OCI-LY7 (cell line): ENCODE results near the gene NFATC2. TPM values are rescaled to one million over a fixed set of nuclear protein-coding genes. Genes with fewer than 3 reads are reported as not detected.

ENCODE experiments used
- BruUV-seq: library from RNA; stranded (reverse); fragments of 400-500 nt; replicated peaks from 2 replicates; lab custom pipeline; 2021; lab: Mats Ljungman, UMichigan
- CTCF ChIA-PET: fragments of 300-600 bp; sonication (Branson Sonifier 250); formaldehyde crosslinking; loops from one replicate; lab custom pipeline; 2022; ENCODE audit warnings: antibody characterized with exemption; ENCODE audit not compliant: unreplicated experiment; lab: Charles Lee
- POLR2A ChIA-PET: fragments of 300-600 bp; sonication (Branson Sonifier 250); formaldehyde crosslinking; loops from one replicate; lab custom pipeline; 2022; ENCODE audit warnings: antibody characterized with exemption; lab: Charles Lee
- DNase-seq: peaks from one replicate; pipeline ENCODE4 v3.0.0-alpha.2; 2015; ENCODE audit warnings: low spot score
- H2AFZ ChIP-seq: fragments of 200-600 bp; sonication (generic), shearing (Covaris generic); 2 replicates; pipeline ENCODE4 v1.6.1; 2014; ENCODE audit warnings: mild to moderate bottlenecking, antibody characterized with exemption, low read length, moderate library complexity
- H3K27ac ChIP-seq: fragments of 200-600 bp; sonication (generic); 2 replicates; pipeline ENCODE4 v1.5.1; 2014; ENCODE audit warnings: mixed run types, low read depth, mild to moderate bottlenecking, moderate library complexity, low read length, inconsistent platforms; ENCODE audit not compliant: poor library complexity, severe bottlenecking
- H3K36me3 ChIP-seq: fragments of 200-600 bp; sonication (generic); 2 replicates; pipeline ENCODE4 v1.6.1; 2014; ENCODE audit warnings: mild to moderate bottlenecking, antibody characterized with exemption, low read length, moderate library complexity, mixed read lengths; ENCODE audit not compliant: insufficient read depth
- H3K4me1 ChIP-seq: fragments of 200-600 bp; sonication (generic); 2 replicates; pipeline ENCODE4 v1.5.1; 2014; ENCODE audit warnings: mild to moderate bottlenecking, low read length; ENCODE audit not compliant: insufficient read depth, poor library complexity, severe bottlenecking
- H3K4me2 ChIP-seq: fragments of 200-600 bp; sonication (generic); 2 replicates; pipeline ENCODE4 v1.6.1; 2014; ENCODE audit warnings: mild to moderate bottlenecking, low read length
- H3K4me3 ChIP-seq: fragments of 200-600 bp; sonication (generic); 2 replicates; pipeline ENCODE4 v1.5.1; 2014; ENCODE audit warnings: mild to moderate bottlenecking, low read depth, low read length; ENCODE audit not compliant: poor library complexity, severe bottlenecking
- H3K79me2 ChIP-seq: fragments of 200-600 bp; sonication (generic); 2 replicates; pipeline ENCODE4 v1.6.1; 2016; ENCODE audit warnings: low read depth, mild to moderate bottlenecking, low read length, moderate library complexity, mixed read lengths; ENCODE audit not compliant: insufficient read depth
- H3K9me2 ChIP-seq: fragments of 200-600 bp; sonication (generic); 2 replicates; pipeline ENCODE4 v1.6.1; 2016; ENCODE audit warnings: mild to moderate bottlenecking, low read length, mixed read lengths; ENCODE audit not compliant: insufficient read depth
- H3K9me3 ChIP-seq: fragments of 200-600 bp; sonication (generic); 2 replicates; pipeline ENCODE4 v1.6.1; 2014; ENCODE audit warnings: mild to moderate bottlenecking, mixed run types, low read length, mixed read lengths
- H4K20me1 ChIP-seq: fragments of 200-600 bp; sonication (generic); 2 replicates; pipeline ENCODE4 v1.6.1; 2014; ENCODE audit warnings: mild to moderate bottlenecking, antibody characterized with exemption, low read length, moderate library complexity, mixed read lengths; ENCODE audit not compliant: insufficient read depth
- EZH2phosphoT487 ChIP-seq: fragments of 200-600 bp; sonication (generic); IDR thresholded peaks from 2 replicates; pipeline ENCODE4 v1.6.1; 2018; ENCODE audit warnings: low read depth, borderline replicate concordance, mild to moderate bottlenecking, mixed run types, antibody characterized with exemption, low read length, moderate library complexity, mixed read lengths
- intact Hi-C: fragments of 100-400 bp; cut with micrococcal nuclease; formaldehyde crosslinking; loops from one replicate; pipeline ENCODE4 v1.10.0; 2022; ENCODE audit not compliant: unreplicated experiment
- total RNA-seq, 2 experiments: library from RNA; depleted of rRNA in 1 of 2; stranded (reverse); fragments of >200 nt in 1 of 2; shearing (Covaris generic) in 1 of 2; gene quantifications; 2 replicates each; pipeline ENCODE4 v1.2.3, GENCODE V29; 2014 to 2022
- TF ChIP-seq, protein P1 (sequence below): fragments of 200-600 bp; sonication (generic); conservative IDR thresholded peaks from 2 replicates; pipeline ENCODE4 v1.5.1; 2014; ENCODE audit warnings: mild to moderate bottlenecking, antibody characterized with exemption, low read length, moderate library complexity, mixed read lengths

NFATC2 gene
- total RNA-seq, 2 experiments from 2014 or later = 12.5 to 43.8 TPM

DNA sequence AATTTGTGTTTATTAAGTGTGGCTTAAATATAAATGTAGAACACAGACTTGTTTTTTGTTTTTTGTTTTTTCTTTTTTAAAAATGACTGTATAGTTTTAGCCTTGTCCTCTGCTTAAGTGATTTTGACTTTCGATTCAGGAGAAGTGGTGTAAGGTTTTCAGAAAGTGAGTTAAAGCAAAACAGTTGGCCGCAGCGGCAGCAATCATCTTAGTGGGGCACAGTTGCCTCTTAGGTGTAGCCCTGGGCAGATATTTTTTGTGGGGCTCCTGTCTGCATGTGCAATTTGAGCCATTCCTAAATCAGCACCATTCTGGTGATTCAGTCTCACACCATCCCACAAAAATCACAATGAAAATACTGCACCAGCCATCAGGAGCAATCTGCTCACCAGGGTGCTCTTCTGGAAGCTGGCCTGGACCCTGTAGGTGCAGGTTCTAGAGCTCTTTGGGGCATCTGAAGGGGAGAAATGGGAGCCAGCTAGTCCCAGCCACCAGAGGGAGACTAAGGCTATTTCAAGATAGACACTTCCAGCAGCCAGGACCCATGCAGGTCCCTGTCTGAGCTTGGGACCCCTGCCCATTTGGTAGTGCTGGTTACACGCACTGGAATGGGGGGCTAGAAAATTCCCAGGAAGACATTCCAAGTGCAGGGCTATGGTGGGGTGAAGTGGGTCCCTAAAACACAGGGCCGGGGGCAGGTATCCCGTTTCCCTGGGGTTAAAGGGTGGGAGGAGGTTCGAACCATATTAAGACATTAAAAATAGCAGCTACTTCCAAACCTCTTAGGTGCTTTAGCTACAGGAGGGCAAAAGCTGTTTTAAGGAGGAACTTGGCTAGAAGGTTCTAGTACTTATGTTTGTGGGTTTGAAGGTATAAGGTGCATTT, 156.6 kb downstream of the NFATC2 start:
- H3K79me2 ChIP-seq = peaks cover 27% of the 10 kb centered on the region; the same call in 1 of the 2 replicates
- BruUV-seq = no TSS peak
- no peak overlapping the region; the same call in 1 of the 2 replicates for H2AFZ ChIP-seq
- intact Hi-C loops = loop anchor here (1.0 kb wide), 1 partner anchor 155 kb away; no protein-coding TSS in a partner anchor
- CTCF ChIA-PET = interaction anchor here (0.9 to 2.3 kb wide), 3 partner anchors 19 to 209 kb away, joined by 4 to 11 read pairs (median 6); no protein-coding TSS in a partner anchor
- peak overlapping the region; percentile 6 for H3K4me3 ChIP-seq
- no peaks in the 10 kb centered on the region for H3K9me2 ChIP-seq
- no peak for TF ChIP-seq EZH2phosphoT487
- TF ChIP-seq, protein P1, sequence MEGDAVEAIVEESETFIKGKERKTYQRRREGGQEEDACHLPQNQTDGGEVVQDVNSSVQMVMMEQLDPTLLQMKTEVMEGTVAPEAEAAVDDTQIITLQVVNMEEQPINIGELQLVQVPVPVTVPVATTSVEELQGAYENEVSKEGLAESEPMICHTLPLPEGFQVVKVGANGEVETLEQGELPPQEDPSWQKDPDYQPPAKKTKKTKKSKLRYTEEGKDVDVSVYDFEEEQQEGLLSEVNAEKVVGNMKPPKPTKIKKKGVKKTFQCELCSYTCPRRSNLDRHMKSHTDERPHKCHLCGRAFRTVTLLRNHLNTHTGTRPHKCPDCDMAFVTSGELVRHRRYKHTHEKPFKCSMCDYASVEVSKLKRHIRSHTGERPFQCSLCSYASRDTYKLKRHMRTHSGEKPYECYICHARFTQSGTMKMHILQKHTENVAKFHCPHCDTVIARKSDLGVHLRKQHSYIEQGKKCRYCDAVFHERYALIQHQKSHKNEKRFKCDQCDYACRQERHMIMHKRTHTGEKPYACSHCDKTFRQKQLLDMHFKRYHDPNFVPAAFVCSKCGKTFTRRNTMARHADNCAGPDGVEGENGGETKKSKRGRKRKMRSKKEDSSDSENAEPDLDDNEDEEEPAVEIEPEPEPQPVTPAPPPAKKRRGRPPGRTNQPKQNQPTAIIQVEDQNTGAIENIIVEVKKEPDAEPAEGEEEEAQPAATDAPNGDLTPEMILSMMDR = peak; percentile 82
- DNase-seq = peak; percentile 74
- H3K4me2 ChIP-seq = peak overlapping the region; percentile 77
- peaks cover 8% of the 10 kb centered on the region; the same call in 1 of the 2 replicates for H3K9me3 ChIP-seq
- peaks cover 31% of the 10 kb centered on the region for H3K36me3 ChIP-seq
- no peaks in the 10 kb centered on the region for H4K20me1 ChIP-seq
- peak overlapping the region; percentile 95 for H3K27ac ChIP-seq
- POLR2A ChIA-PET = interaction anchor here (0.6 to 3.0 kb wide), 9 partner anchors 11 to 1764 kb away, joined by 3 to 23 read pairs (median 3); partner anchors contain the start of gene NFATC2
- peaks cover 100% of the 10 kb centered on the region for H3K4me1 ChIP-seq

DNA sequence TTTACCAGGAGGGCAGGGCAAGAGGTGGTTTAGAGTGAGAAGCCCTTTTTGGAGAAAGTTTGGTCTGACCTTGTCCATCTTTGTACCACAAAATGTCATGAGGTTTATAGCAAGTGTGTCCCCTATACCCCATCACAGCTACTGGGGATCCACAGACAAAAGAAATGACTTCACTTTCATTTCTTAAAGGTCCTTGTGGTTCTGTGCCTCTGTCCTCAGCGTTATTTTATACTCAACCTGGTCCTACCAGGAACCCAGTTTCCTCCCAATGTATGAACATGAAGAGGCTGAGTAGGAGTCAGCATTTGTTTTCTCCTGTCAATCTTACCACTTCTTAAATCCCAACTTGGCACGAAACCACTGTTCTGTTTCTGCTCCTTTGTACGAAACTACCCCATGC, 157.6 kb downstream of the NFATC2 start:
- TF ChIP-seq EZH2phosphoT487 = no peak
- TF ChIP-seq, protein P1 = no peak
- peaks cover 27% of the 10 kb centered on the region; the same call in 1 of the 2 replicates for H3K79me2 ChIP-seq
- H4K20me1 ChIP-seq = no peaks in the 10 kb centered on the region
- CTCF ChIA-PET = no interaction called here
- no peak for DNase-seq
- intact Hi-C loops = loop anchor here (5.0 kb wide), 3 partner anchors 142 to 573 kb away; no protein-coding TSS in a partner anchor
- POLR2A ChIA-PET = interaction anchor here (0.6 to 3.0 kb wide), 6 partner anchors 11 to 281 kb away, joined by 3 to 23 read pairs (median 4); no protein-coding TSS in a partner anchor
- no peak overlapping the region for H2AFZ ChIP-seq
- peak overlapping the region; percentile 95 for H3K27ac ChIP-seq
- H3K4me1 ChIP-seq = peaks cover 100% of the 10 kb centered on the region
- H3K9me3 ChIP-seq = peaks cover 8% of the 10 kb centered on the region; the same call in 1 of the 2 replicates
- no peaks in the 10 kb centered on the region for H3K9me2 ChIP-seq
- no TSS peak for BruUV-seq
- H3K4me2 ChIP-seq = peak overlapping the region; percentile 77
- peaks cover 24% of the 10 kb centered on the region for H3K36me3 ChIP-seq
- peak overlapping the region; percentile 11 for H3K4me3 ChIP-seq
